ENCODE measurements around the gene CACTIN.
"Not testable (repeated sequence)": the region's sequence is repeated elsewhere in the genome, so short reads cannot be mapped to it uniquely, and the experiment has no call there.

CACTIN gene

GRCh38 chr19:3661284-3662238 is 35.0 kb upstream of the CACTIN start:
- no peak for DNase-seq

DNA sequence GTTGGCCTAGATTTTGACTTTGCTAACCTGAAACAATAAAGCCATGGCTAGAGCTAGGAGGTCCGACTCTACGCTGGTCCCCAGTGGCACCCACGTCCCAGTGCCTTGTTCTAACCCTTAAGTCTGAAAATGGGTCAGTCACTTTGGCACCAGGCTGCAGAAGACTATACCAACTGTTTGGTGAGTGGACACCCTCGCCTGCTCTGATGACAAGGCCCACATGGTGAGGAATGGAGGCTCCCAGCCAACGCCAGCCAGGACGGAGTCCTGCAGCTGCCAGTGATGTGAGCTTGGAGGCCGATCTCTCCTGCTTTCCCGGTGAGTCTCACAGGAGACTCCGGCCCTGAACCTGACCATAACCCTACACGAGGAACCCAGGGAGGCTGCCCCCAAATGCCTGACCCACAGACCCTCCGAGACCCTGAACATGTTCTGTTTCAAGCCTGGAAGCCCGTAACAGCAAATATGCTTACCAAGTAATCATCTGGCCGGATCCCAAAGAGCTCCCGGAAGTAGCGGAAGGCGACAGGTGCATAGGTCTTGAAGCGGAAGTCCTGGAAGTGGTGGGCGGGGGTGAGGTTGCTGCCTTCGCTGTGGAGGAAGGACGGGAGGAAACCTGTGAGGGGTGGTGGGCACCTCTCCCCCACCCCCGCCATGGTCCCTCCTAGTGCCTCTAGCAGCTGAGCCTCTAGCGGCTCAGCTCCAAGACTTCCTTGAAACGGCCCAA is 34.1 kb upstream of the CACTIN start:
- no peak for DNase-seq

DNA sequence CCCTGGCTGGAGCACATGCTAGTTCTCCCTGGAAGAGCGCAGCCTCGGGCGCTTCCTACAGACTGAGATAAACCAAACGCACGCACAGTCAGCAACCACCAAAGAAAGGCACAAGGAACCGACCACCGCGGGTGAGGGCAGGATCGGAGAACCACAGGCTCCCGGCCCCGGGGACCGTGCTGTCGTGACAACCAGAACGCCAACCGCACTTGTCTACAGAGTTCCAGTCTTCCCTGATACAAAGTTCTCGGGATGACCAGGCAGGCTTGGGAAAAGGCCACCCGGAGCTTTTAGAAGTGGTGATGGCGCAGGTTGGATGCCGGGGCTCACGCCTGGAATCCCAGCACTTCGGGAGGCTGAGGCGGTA is 33.1 kb upstream of the CACTIN start:
- DNase-seq: no peak

GRCh38 chr19:3658870-3659745 is 32.5 kb upstream of the CACTIN start:
- DNase-seq: no peak

GRCh38 chr19:3658004-3658869 is 31.6 kb upstream of the CACTIN start:
- DNase-seq: no peak

DNA sequence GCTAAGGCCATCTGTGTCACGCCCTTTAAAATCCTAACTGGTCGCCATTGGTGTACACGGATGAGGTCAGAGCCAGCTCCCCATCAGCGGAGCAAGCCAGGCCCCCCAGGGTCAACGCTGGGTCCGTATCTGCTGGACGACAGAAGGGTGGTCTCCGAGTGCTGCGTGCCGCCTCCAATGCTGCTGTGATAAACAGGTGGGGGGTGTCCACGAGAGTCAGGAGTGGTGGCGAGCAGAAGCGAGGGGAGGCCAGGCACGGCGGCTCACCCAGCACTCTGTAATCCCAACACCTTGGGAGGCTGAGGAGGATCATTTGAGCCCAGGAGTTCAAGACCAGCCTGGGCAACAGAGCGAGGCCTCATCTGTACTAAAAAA is 30.8 kb upstream of the CACTIN start:
- DNase-seq: no peak

DNA sequence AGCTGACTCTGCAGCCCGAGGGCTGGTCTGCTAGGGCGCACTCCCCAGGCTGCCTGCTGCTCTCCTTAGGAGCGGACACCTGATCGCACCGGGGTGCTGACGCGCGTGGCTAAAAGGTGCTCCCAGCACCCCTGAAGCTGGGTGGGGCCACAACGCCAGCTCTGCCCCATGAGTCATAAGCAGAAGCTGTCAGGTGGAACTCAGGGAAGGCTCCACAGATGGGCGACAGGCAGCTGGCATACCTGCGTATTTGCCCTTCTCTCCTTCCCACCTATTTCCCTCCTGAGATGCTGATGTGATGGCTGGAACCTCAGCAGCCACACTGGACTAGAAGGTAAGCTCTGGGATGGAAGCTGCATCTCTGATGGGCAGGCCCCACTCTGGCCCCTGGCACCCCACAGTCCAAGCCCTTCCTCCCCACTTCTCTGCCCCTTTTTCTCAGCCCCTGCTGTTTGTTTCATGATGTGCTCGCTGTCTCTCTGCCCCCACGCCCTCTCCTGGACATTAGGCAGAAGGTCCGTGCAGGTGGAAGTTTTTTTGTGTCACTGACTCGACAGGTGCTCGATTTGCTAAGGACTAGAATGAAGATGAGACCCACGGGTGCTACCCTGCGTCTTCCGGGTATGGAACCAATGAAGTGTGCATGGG is 30.3 kb upstream of the CACTIN start:
- DNase-seq: no peak

DNA sequence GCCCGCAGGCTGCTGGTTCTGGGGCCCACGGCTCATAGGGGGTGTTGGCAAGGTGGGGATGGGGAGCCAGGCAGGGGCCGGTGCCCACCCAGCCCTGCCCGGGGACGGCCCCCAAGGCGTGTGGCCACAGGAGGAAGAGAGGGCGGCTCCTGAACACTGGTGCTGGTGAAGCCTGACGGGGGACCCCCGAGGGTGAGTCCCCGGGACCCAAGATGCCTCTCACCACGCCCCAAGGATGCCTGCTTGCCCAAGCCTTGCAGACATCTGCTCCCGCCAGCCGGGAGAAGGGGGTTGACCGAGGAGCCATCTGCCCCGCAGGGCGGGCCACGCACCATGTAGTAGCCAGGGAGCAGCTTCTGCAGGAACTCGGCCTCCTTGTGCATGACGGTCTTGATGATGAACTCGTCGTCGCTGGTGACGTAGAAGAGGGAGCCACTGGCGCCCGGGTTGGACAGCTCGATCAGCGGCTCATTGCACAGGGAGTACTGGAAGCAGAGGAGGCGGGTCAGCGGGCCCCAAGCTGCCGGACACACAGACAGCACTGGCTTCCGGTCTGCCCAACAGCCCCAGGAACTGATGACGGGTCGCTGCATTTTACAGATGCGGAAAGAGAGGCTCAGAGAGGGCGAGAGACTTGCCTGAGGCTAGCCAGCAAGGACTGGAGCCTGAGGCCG is 29.6 kb upstream of the CACTIN start:
- DNase-seq: no peak

GRCh38 chr19:3655402-3656072 is 28.9 kb upstream of the CACTIN start:
- DNase-seq: no peak

DNA sequence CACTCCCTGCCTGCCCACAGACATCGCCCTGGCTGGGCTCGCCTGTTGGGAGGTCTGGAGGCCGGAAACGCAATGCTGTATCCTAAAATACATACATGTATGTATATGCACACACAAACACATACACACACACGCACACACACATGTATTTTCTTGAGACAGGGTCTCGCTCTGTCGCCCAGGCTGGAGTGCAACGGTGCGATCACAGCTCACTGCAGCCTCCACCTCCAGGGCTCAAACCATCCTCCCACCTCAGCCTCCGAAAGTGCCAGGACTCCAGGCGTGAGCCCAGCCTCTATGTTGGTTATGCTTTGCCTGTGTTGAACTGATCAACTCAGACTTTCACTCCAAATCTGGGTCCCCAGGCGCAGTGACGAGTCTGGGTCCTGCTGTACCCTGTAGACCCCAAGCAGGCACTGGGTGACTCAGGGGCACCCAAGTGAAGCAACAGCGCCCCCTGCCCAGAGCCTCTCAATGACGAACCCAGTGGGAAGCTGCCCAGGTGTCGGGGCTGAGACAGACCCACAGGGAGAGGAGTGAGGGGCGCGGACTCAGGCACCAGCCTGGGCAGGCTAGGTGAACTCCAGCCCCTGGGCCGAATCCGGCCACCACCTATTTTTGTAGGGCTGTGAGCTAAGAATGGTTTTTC is 27.4 kb upstream of the CACTIN start:
- no peak for DNase-seq

GRCh38 chr19:3653081-3653795 is 26.6 kb upstream of the CACTIN start:
- DNase-seq: no peak

GRCh38 chr19:3652422-3652821 is 25.8 kb upstream of the CACTIN start:
- DNase-seq: no peak

DNA sequence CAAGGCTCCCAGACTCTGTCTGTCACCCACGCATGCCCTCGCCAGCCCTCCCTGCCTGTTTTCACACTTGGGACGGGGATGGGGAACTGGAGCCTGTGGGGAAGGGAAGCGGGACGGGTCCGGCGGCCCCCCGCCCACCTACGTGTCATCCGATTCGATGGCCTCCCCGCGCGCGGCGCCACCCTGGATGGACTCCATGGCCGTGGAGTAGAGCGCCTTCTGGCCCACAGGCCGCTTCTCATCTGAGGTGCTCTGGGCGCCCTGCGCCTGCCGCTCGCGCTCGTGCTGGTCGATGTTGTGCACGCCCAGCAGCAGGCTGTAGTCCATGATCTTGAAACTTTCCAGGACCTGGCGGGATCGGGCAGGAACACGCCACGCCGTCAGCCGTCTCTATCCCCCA is 25.1 kb upstream of the CACTIN start:
- no peak for DNase-seq

GRCh38 chr19:3649888-3650287 is 23.3 kb upstream of the CACTIN start:
- DNase-seq: no peak

GRCh38 chr19:3648037-3648905 is 21.7 kb upstream of the CACTIN start:
- no peak for DNase-seq

- DNase-seq: not testable (repeated sequence)
Measured at GRCh38 chr19:3647102-3647501, 20.5 kb upstream of the CACTIN start.

DNA sequence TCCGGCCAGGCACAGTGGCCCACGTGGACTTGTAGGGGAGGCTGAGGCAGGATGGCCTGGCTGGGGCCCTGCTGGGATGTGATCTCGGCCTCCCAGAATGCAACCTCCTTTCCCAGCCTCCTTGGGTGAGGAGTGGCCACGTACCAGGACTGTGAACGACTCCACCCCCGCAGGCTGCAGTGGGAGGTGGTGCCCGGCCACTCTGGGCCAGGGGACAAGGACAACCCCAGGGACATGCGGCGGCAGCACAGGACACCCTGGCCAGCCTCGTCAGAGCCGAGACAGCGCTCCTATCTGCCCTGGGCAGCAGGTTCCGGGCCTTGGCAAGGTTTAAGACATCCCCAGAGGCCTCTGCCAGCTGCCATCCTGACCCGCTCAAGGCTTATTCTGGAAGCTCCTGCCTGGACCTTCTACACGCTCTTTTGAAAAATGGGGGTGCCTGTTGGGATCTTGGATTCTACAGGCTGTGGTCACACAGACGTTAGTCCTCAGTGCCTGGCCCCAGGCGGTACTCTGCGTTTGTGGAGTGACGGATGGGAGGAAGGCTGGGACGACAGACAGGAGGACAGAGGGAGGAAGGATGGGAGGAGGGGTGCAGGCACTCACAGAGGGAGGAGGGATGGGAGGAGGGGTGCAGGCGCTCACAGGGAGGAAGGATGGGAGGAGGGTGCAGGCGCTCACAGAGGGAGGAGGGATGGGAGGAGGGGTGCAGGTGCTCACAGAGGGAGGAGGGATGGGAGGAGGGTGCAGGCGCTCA is 19.9 kb upstream of the CACTIN start:
- DNase-seq: no peak

DNA sequence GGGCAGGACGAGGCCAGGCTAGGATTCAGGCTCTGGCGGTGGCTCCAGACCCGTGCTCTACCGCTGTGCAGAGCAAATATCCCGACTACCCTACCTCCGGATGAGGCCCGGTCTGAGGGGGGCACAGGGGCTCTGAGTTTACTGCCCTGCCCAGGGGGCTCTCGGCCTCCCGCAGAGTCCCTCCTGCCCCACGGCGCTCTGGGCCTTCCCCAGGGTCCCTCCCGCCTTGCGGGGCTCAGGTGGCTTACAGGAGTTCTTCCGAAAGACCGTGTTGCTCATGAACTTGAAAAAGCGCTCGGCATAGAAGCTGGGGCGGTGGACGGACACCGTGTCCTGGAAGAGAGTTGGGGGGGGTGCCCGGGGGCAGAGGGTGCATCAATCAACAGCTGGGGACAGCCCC is 19.1 kb upstream of the CACTIN start:
- no peak for DNase-seq

Data from NCI-H2107 (cell line).